ENCODE results near the gene PATJ.

PATJ gene

GRCh38 chr1:61995641-61996040, 253.4 kb downstream of the PATJ start:
- Histone ChIP-seq H2BK5ac (ENCODE audit: low read depth, low read length, poor library complexity, severe bottlenecking) (no peak overlapping the region), H3K9ac (ENCODE audit: low read length) (no peak overlapping the region), H4K8ac (ENCODE audit: low read length) (no peak overlapping the region), H3K4me2 (ENCODE audit: low read length, poor library complexity, severe bottlenecking) (no peak overlapping the region), H3K4me1 (ENCODE audit: control insufficient read depth, insufficient read depth, low read depth, low read length) (peaks cover 2% of the 10 kb centered on the region), H3K79me1 (replicated peaks; ENCODE audit: low read length, poor library complexity, severe bottlenecking) (no peaks in the 10 kb centered on the region), H2BK12ac (ENCODE audit: low read length in 2 of 2) (no peak overlapping the region), H2AK5ac (ENCODE audit: low read length, severe bottlenecking) (no peak overlapping the region), H3K27me3 (ENCODE audit: control insufficient read depth in 1 of 2, insufficient read depth in 1 of 2, low read length in 2 of 2) (no peaks in the 10 kb centered on the region), H2BK120ac (ENCODE audit: low read depth, low read length) (no peak overlapping the region), H3K23ac (ENCODE audit: low read length in 2 of 2) (no peak overlapping the region), H3K36me3 (ENCODE audit: control insufficient read depth in 1 of 2, insufficient read depth in 2 of 2, low read depth in 1 of 2, low read length in 2 of 2) (no peaks in the 10 kb centered on the region), H2BK15ac (ENCODE audit: low read depth, poor library complexity, severe bottlenecking) (no peak overlapping the region), H2AFZ (ENCODE audit: low read depth, low read length) (no peak overlapping the region), H3K9me3 (ENCODE audit: control insufficient read depth, low read length) (no peaks in the 10 kb centered on the region), H3K4ac (ENCODE audit: low read depth in 1 of 2, low read length in 2 of 2) (no peak overlapping the region), H3K27ac (ENCODE audit: low read length, poor library complexity, severe bottlenecking) (no peak overlapping the region), H3K18ac (ENCODE audit: low read depth in 1 of 2, low read length in 2 of 2) (no peak overlapping the region), H4K91ac (ENCODE audit: low read length) (no peak overlapping the region), H3K4me3 (ENCODE audit: insufficient read depth in 1 of 2, low read depth in 1 of 2, low read length in 2 of 2) (no peak overlapping the region), H3K14ac (ENCODE audit: low read length in 2 of 2) (no peak overlapping the region)
- 76% methylated on average over 1 of the region's 1 CpG for WGBS
- DNase-seq = no peak

- Histone ChIP-seq H3K9me3 (ENCODE audit: control insufficient read depth, low read length) (no peaks in the 10 kb centered on the region), H3K23ac (ENCODE audit: low read length in 2 of 2) (no peak overlapping the region), H3K4ac (ENCODE audit: low read depth in 1 of 2, low read length in 2 of 2) (no peak overlapping the region), H2AK5ac (ENCODE audit: low read length, severe bottlenecking) (no peak overlapping the region), H3K4me1 (ENCODE audit: control insufficient read depth, insufficient read depth, low read depth, low read length) (peaks cover 2% of the 10 kb centered on the region), H3K27me3 (ENCODE audit: control insufficient read depth in 1 of 2, insufficient read depth in 1 of 2, low read length in 2 of 2) (no peaks in the 10 kb centered on the region), H2AFZ (ENCODE audit: low read depth, low read length) (no peak overlapping the region), H4K8ac (ENCODE audit: low read length) (no peak overlapping the region), H3K9ac (ENCODE audit: low read length) (no peak overlapping the region), H3K4me3 (ENCODE audit: insufficient read depth in 1 of 2, low read depth in 1 of 2, low read length in 2 of 2) (no peak overlapping the region), H2BK5ac (ENCODE audit: low read depth, low read length, poor library complexity, severe bottlenecking) (no peak overlapping the region), H3K36me3 (ENCODE audit: control insufficient read depth in 1 of 2, insufficient read depth in 2 of 2, low read depth in 1 of 2, low read length in 2 of 2) (no peaks in the 10 kb centered on the region), H3K79me1 (replicated peaks; ENCODE audit: low read length, poor library complexity, severe bottlenecking) (no peaks in the 10 kb centered on the region), H3K14ac (ENCODE audit: low read length in 2 of 2) (no peak overlapping the region), H2BK12ac (ENCODE audit: low read length in 2 of 2) (no peak overlapping the region), H3K27ac (ENCODE audit: low read length, poor library complexity, severe bottlenecking) (no peak overlapping the region), H2BK120ac (ENCODE audit: low read depth, low read length) (no peak overlapping the region), H3K4me2 (ENCODE audit: low read length, poor library complexity, severe bottlenecking) (no peak overlapping the region), H4K91ac (ENCODE audit: low read length) (no peak overlapping the region), H2BK15ac (ENCODE audit: low read depth, poor library complexity, severe bottlenecking) (no peak overlapping the region), H3K18ac (ENCODE audit: low read depth in 1 of 2, low read length in 2 of 2) (no peak overlapping the region)
- no peak for DNase-seq
- WGBS = 93% methylated on average over 3 of the region's 3 CpGs
Measured at GRCh38 chr1:61997123-61997522, 254.8 kb downstream of the PATJ start.

GRCh38 chr1:62003777-62004176, 261.5 kb downstream of the PATJ start:
- no peak for DNase-seq
- Histone ChIP-seq H3K18ac (ENCODE audit: low read depth in 1 of 2, low read length in 2 of 2) (no peak overlapping the region), H2BK15ac (ENCODE audit: low read depth, poor library complexity, severe bottlenecking) (no peak overlapping the region), H2BK120ac (ENCODE audit: low read depth, low read length) (no peak overlapping the region), H3K4me3 (ENCODE audit: insufficient read depth in 1 of 2, low read depth in 1 of 2, low read length in 2 of 2) (no peak overlapping the region), H3K9ac (ENCODE audit: low read length) (no peak overlapping the region), H3K23ac (ENCODE audit: low read length in 2 of 2) (no peak overlapping the region), H4K8ac (ENCODE audit: low read length) (no peak overlapping the region), H3K27me3 (ENCODE audit: control insufficient read depth in 1 of 2, insufficient read depth in 1 of 2, low read length in 2 of 2) (no peaks in the 10 kb centered on the region), H3K4ac (ENCODE audit: low read depth in 1 of 2, low read length in 2 of 2) (no peak overlapping the region), H2BK5ac (ENCODE audit: low read depth, low read length, poor library complexity, severe bottlenecking) (no peak overlapping the region), H3K4me2 (ENCODE audit: low read length, poor library complexity, severe bottlenecking) (no peak overlapping the region), H3K79me1 (replicated peaks; ENCODE audit: low read length, poor library complexity, severe bottlenecking) (no peaks in the 10 kb centered on the region), H4K91ac (ENCODE audit: low read length) (no peak overlapping the region), H3K36me3 (ENCODE audit: control insufficient read depth in 1 of 2, insufficient read depth in 2 of 2, low read depth in 1 of 2, low read length in 2 of 2) (no peaks in the 10 kb centered on the region), H2AFZ (ENCODE audit: low read depth, low read length) (no peak overlapping the region), H3K27ac (ENCODE audit: low read length, poor library complexity, severe bottlenecking) (no peak overlapping the region), H3K9me3 (ENCODE audit: control insufficient read depth, low read length) (no peaks in the 10 kb centered on the region), H2BK12ac (ENCODE audit: low read length in 2 of 2) (no peak overlapping the region), H3K14ac (ENCODE audit: low read length in 2 of 2) (no peak overlapping the region), H3K4me1 (ENCODE audit: control insufficient read depth, insufficient read depth, low read depth, low read length) (no peaks in the 10 kb centered on the region), H2AK5ac (ENCODE audit: low read length, severe bottlenecking) (no peak overlapping the region)
- WGBS = 64% methylated on average over 2 of the region's 2 CpGs

DNA sequence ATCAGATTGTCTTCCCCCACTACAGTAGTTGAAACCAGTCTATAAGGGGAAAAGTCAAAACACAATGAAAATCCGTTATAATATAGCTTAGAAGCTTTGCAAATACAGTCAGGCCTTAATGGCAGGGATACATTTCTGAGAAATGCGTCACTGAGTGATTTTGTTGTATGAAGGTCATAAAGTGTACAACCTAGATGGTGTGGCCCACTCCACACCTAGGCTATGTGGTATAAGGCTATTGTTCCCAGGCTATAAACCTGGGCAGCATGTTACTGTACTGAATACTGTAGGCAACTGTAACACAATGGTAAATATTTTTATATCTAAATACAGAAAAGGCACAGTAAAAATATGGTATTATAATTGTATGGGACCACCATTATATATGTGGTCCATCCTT, 264.4 kb downstream of the PATJ start:
- no peaks in the 10 kb centered on the region for H3K79me1 ChIP-seq (replicated peaks; ENCODE audit: low read length, poor library complexity, severe bottlenecking)
- no peaks in the 10 kb centered on the region for H3K9me3 ChIP-seq (ENCODE audit: control insufficient read depth, low read length)
- H2AFZ ChIP-seq (ENCODE audit: low read depth, low read length) = no peak overlapping the region
- H3K27me3 ChIP-seq (ENCODE audit: control insufficient read depth in 1 of 2, insufficient read depth in 1 of 2, low read length in 2 of 2) = no peaks in the 10 kb centered on the region
- no peaks in the 10 kb centered on the region for H3K36me3 ChIP-seq (ENCODE audit: control insufficient read depth in 1 of 2, insufficient read depth in 2 of 2, low read depth in 1 of 2, low read length in 2 of 2)
- H3K4ac ChIP-seq (ENCODE audit: low read depth in 1 of 2, low read length in 2 of 2) = no peak overlapping the region
- H3K23ac ChIP-seq (ENCODE audit: low read length in 2 of 2) = no peak overlapping the region
- WGBS = 88% methylated on average over 2 of the region's 2 CpGs
- no peak overlapping the region for H3K4me2 ChIP-seq (ENCODE audit: low read length, poor library complexity, severe bottlenecking)
- H3K9ac ChIP-seq (ENCODE audit: low read length) = no peak overlapping the region
- H3K14ac ChIP-seq (ENCODE audit: low read length in 2 of 2) = no peak overlapping the region
- H3K4me1 ChIP-seq (ENCODE audit: control insufficient read depth, insufficient read depth, low read depth, low read length) = no peaks in the 10 kb centered on the region
- H2BK12ac ChIP-seq (ENCODE audit: low read length in 2 of 2) = no peak overlapping the region
- H3K18ac ChIP-seq (ENCODE audit: low read depth in 1 of 2, low read length in 2 of 2) = no peak overlapping the region
- no peak overlapping the region for H4K8ac ChIP-seq (ENCODE audit: low read length)
- H2BK120ac ChIP-seq (ENCODE audit: low read depth, low read length) = no peak overlapping the region
- no peak overlapping the region for H2BK5ac ChIP-seq (ENCODE audit: low read depth, low read length, poor library complexity, severe bottlenecking)
- no peak overlapping the region for H2AK5ac ChIP-seq (ENCODE audit: low read length, severe bottlenecking)
- no peak overlapping the region for H4K91ac ChIP-seq (ENCODE audit: low read length)
- H3K27ac ChIP-seq (ENCODE audit: low read length, poor library complexity, severe bottlenecking) = no peak overlapping the region
- no peak overlapping the region for H2BK15ac ChIP-seq (ENCODE audit: low read depth, poor library complexity, severe bottlenecking)
- H3K4me3 ChIP-seq (ENCODE audit: insufficient read depth in 1 of 2, low read depth in 1 of 2, low read length in 2 of 2) = no peak overlapping the region
- no peak for DNase-seq

All from mesenchymal stem cell (in vitro differentiated cells and primary cell).